ENCODE measurements around the gene LPA. TPM values are rescaled to one million over a fixed set of nuclear protein-coding genes. Genes with fewer than 3 reads are reported as not detected.
A peak's percentile ranks its signal among the peaks of the same experiment; 100 is the strongest.
"Not testable (repeated sequence)": the region's sequence is repeated elsewhere in the genome, so short reads cannot be mapped to it uniquely, and the experiment has no call there.

LPA gene
- total RNA-seq, 1 donor from 2014 or later: not detected

- intact Hi-C loops (cut with DNase I): loop anchor here (10.0 kb wide), 1 partner anchor 667 kb away; no protein-coding TSS in a partner anchor
- DNase-seq (ENCODE audit: low spot score): no peak
Measured at GRCh38 chr6:160531826-160532225, 132.2 kb downstream of the LPA start.

- DNase-seq (ENCODE audit: low spot score); intact Hi-C loops (cut with DNase I): not testable (repeated sequence)
Measured at GRCh38 chr6:160529524-160529923, 134.6 kb downstream of the LPA start.

GRCh38 chr6:160523223-160523622 is 140.9 kb downstream of the LPA start:
- intact Hi-C loops (cut with DNase I): no loop called here
- DNase-seq (ENCODE audit: low spot score): no peak

GRCh38 chr6:160520043-160520904 is 143.8 kb downstream of the LPA start:
- peak; percentile 89 for DNase-seq (ENCODE audit: low spot score)
- intact Hi-C loops (cut with DNase I): no loop called here

GRCh38 chr6:160519603-160520042 is 144.5 kb downstream of the LPA start:
- intact Hi-C loops (cut with DNase I): no loop called here
- DNase-seq (ENCODE audit: low spot score): no peak

- intact Hi-C loops (cut with DNase I): no loop called here
- no peak for DNase-seq (ENCODE audit: low spot score)
Measured at GRCh38 chr6:160519133-160519532, 144.9 kb downstream of the LPA start.

- intact Hi-C loops (cut with DNase I): no loop called here
- no peak for DNase-seq (ENCODE audit: low spot score)
Measured at GRCh38 chr6:160513836-160514235, 150.2 kb downstream of the LPA start.

GRCh38 chr6:160510976-160511617 is 153.0 kb downstream of the LPA start:
- DNase-seq (ENCODE audit: low spot score): no peak
- intact Hi-C loops (cut with DNase I): no loop called here

GRCh38 chr6:160510199-160510598 is 153.9 kb downstream of the LPA start:
- DNase-seq (ENCODE audit: low spot score): no peak
- intact Hi-C loops (cut with DNase I): no loop called here

GRCh38 chr6:160509610-160510009 is 154.5 kb downstream of the LPA start:
- intact Hi-C loops (cut with DNase I): no loop called here
- no peak for DNase-seq (ENCODE audit: low spot score)

GRCh38 chr6:160508599-160508998 is 155.5 kb downstream of the LPA start:
- intact Hi-C loops (cut with DNase I): no loop called here
- no peak for DNase-seq (ENCODE audit: low spot score)

GRCh38 chr6:160507420-160507819 is 156.7 kb downstream of the LPA start:
- no peak for DNase-seq (ENCODE audit: low spot score)
- intact Hi-C loops (cut with DNase I): no loop called here

GRCh38 chr6:160505970-160506369 is 158.1 kb downstream of the LPA start:
- no peak for DNase-seq (ENCODE audit: low spot score)
- intact Hi-C loops (cut with DNase I): no loop called here

- DNase-seq (ENCODE audit: low spot score): no peak
- intact Hi-C loops (cut with DNase I): no loop called here
Measured at GRCh38 chr6:160500639-160501038, 163.4 kb downstream of the LPA start.

GRCh38 chr6:160494576-160494975 is 169.5 kb downstream of the LPA start:
- DNase-seq (ENCODE audit: low spot score): no peak
- intact Hi-C loops (cut with DNase I): no loop called here

- intact Hi-C loops (cut with DNase I): no loop called here
Measured at GRCh38 chr6:160489091-160489490, 175.0 kb downstream of the LPA start.

GRCh38 chr6:160487116-160487515 is 177.0 kb downstream of the LPA start:
- intact Hi-C loops (cut with DNase I): no loop called here
- no peak for DNase-seq (ENCODE audit: low spot score)

More at GRCh38 chr6:160489091-160489490, 175.0 kb downstream of the LPA start:
- no peak for DNase-seq (ENCODE audit: low spot score)

All from cardiac septum (tissue), 1 donor.